Progenitor cell of endocrine pancreas (in vitro differentiated cells): Measurements from ENCODE around the gene FAF1. TPM values are rescaled to one million over a fixed set of nuclear protein-coding genes. Genes with fewer than 3 reads are reported as not detected.
A peak's percentile ranks its signal among the peaks of the same experiment; 100 is the strongest.

ENCODE experiments used
- DNase-seq: peaks from one replicate; pipeline ENCODE4 v3.0.0; 2021; ENCODE audit warnings: low spot score; ENCODE audit not compliant: unreplicated experiment
- H3K27ac Mint-ChIP-seq: 2 replicates; pipeline ENCODE4 v1.8.0; 2021; ENCODE audit warnings: mild to moderate bottlenecking, moderate library complexity, mixed read lengths
- H3K27me3 Mint-ChIP-seq: 2 replicates; pipeline ENCODE4 v1.8.0; 2021; ENCODE audit warnings: mixed read lengths
- H3K36me3 Mint-ChIP-seq: 2 replicates; pipeline ENCODE4 v1.8.0; 2022; ENCODE audit warnings: mixed read lengths; ENCODE audit not compliant: insufficient read depth
- H3K4me1 Mint-ChIP-seq: 2 replicates; pipeline ENCODE4 v1.8.0; 2021; ENCODE audit warnings: low read depth, mixed read lengths
- H3K4me3 Mint-ChIP-seq: 2 replicates; pipeline ENCODE4 v1.8.0; 2021; ENCODE audit warnings: low read depth, mild to moderate bottlenecking, moderate library complexity, mixed read lengths
- H3K9me3 Mint-ChIP-seq: 2 replicates; pipeline ENCODE4 v1.8.0; 2021; ENCODE audit warnings: low read depth, mixed read lengths
- total RNA-seq: library from RNA; stranded (reverse); gene quantifications from 2 replicates; pipeline ENCODE4 v1.2.1, GENCODE V29; 2021
- TF ChIP-seq, protein P1 (sequence below): fragments of 200-600 bp; sonication (generic); IDR thresholded peaks from one replicate; pipeline ENCODE4 v1.5.0; 2021; ENCODE audit warnings: antibody characterized with exemption, mild to moderate bottlenecking; ENCODE audit not compliant: unreplicated experiment

The FAF1 gene
- total RNA-seq, 1 donor from 2014 or later: 49.0 TPM

DNA sequence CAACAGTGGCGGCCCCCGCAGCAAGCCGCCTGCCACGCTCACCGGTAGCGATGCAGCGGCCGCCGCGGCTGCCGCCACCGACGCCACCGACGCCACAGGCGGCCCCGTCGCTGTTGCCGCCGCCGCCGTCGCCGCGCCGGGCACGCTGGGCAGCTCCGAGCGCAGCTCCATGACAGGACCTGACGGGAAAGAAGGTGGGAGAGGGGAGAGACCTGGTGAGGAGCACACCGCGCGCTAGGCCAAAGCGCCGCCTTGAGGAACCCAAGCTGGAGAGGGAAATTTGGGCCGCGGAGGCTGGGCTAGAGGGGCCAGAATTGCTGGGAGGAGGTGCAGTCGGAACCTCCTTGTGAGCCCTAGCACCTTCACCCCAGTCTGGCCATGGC lies 538.7 kb downstream of the FAF1 start:
- Mint-ChIP-seq H3K4me3 (no peak overlapping the region), H3K36me3 (no peaks in the 10 kb centered on the region), H3K4me1 (peaks cover 15% of the 10 kb centered on the region), H3K27me3 (peaks cover 86% of the 10 kb centered on the region), H3K9me3 (no peaks in the 10 kb centered on the region), H3K27ac (no peak overlapping the region)
- TF ChIP-seq, protein P1, sequence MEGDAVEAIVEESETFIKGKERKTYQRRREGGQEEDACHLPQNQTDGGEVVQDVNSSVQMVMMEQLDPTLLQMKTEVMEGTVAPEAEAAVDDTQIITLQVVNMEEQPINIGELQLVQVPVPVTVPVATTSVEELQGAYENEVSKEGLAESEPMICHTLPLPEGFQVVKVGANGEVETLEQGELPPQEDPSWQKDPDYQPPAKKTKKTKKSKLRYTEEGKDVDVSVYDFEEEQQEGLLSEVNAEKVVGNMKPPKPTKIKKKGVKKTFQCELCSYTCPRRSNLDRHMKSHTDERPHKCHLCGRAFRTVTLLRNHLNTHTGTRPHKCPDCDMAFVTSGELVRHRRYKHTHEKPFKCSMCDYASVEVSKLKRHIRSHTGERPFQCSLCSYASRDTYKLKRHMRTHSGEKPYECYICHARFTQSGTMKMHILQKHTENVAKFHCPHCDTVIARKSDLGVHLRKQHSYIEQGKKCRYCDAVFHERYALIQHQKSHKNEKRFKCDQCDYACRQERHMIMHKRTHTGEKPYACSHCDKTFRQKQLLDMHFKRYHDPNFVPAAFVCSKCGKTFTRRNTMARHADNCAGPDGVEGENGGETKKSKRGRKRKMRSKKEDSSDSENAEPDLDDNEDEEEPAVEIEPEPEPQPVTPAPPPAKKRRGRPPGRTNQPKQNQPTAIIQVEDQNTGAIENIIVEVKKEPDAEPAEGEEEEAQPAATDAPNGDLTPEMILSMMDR: no peak
- DNase-seq: no peak

DNA sequence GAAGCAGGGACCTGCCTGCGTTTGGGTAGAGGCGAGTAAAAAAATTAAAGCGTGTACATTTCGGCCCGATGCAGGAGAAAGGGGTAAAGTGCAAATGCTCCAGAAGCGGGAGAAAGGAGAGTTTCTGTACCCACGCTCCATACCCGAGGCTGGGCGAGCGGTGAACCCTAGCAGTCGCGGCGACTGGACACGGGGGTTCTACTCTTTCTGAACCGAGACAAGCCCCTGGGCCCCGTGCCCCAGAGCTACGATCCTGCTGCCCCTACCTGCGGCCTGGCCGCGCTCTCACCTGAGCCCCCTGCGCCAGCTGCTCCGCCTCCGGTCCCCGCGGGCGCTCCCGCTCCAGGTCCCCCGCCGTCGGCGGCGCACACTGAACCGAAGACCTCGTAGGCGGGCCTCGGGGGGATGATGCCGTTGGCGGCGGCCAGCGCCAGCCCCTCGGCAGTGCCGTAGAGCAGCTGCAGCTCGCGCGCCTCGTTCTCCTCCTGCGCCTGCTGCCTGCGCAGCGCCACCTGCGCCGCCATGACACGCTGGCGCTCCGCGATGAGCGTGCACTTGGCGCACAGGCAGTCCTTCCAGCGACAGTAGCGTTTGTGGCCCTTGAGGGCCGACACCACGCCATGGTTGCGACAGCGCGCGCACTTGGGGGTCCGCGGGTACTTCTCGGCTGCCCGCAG lies 539.2 kb downstream of the FAF1 start:
- no peaks in the 10 kb centered on the region for H3K36me3 Mint-ChIP-seq
- TF ChIP-seq, protein P1: no peak
- no peak overlapping the region for H3K27ac Mint-ChIP-seq
- H3K27me3 Mint-ChIP-seq: peaks cover 86% of the 10 kb centered on the region
- peak overlapping the region; percentile 23 for H3K4me3 Mint-ChIP-seq
- H3K4me1 Mint-ChIP-seq: peaks cover 15% of the 10 kb centered on the region
- H3K9me3 Mint-ChIP-seq: no peaks in the 10 kb centered on the region
- peak; percentile 32 for DNase-seq

DNA sequence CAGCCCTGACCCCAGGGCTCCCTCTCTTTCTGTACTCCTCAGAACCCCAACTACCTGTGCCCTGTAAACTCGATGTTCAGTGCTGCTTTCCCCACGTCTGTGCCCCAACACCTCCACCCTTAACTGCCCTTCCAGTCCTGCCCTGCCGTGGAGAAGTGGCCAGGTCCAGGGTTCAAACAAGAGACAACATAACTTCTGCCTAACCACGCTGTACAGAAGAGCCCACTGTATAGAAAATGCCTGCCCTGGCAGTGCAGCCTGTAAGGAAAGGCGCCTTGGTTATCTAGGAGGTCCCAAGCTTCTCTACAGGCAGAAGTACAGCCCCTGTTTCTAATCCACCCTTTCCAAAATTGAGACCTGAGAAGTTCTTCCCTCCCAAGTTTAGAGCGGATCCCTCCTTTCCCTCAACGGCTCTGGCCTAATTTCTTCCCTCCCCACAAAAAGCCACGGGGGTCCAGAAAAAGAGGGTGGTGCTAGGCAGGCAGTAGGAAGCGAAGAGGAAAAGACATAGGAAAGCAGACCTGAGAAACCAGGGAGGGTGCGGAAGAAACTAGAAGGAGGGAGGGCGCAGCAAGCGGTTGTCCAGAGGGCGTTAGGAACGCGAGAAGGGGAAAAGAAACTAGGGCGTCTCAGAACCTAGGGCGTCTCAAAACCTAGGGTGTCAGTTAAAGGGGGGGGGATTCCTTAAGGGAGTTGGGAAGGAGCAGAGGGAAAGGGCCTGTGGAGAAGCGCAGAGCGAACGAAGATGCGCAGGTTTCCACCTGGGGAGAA lies 540.0 kb downstream of the FAF1 start:
- H3K4me3 Mint-ChIP-seq: peak overlapping the region; percentile 23
- H3K4me1 Mint-ChIP-seq: peaks cover 15% of the 10 kb centered on the region

DNA sequence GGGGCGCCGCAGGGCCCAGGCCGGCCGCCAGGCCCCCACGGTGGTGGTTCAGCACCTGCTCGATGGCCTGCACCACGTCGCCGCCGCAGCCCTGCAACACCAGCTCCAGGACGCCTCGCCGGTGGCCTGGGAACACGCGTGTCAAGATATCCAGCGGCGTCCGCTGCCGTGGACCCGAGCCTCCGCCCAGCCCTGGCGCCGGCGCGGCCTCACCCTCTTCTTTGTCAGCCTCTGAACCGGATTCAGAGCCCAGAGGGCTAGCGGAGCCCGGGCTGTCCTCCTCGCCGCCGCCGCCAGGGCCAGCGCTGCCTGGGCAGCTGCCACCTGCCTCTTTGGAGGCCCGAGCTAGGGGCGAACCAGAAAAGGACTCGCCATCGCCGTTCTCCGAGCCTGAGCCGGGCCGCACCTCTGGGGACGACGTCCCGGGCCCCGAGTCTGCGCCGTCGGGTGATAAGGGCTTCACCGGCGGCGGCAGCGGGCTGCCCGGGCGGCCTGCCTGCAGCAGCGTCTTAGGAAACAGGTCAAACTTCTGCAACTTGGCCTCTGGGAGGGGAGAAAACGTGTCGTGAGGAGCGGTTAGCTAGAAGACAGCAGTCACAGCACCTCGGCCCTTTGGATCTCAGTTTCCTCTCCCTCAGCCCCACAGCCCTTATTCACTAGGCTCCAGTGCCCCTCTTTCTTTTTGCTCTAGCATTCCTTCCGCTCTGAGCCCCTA lies 540.7 kb downstream of the FAF1 start:
- TF ChIP-seq, protein P1: peak; percentile 52
- Mint-ChIP-seq H3K9me3 (no peaks in the 10 kb centered on the region), H3K27me3 (peaks cover 86% of the 10 kb centered on the region), H3K27ac (no peak overlapping the region), H3K4me1 (peaks cover 13% of the 10 kb centered on the region), H3K4me3 (no peak overlapping the region), H3K36me3 (no peaks in the 10 kb centered on the region)
- peak; percentile 42 for DNase-seq

More for the DNA sequence above, 540.0 kb downstream of the FAF1 start:
- no peak for DNase-seq
- Mint-ChIP-seq H3K27me3 (peaks cover 86% of the 10 kb centered on the region), H3K36me3 (no peaks in the 10 kb centered on the region), H3K9me3 (no peaks in the 10 kb centered on the region), H3K27ac (no peak overlapping the region)
- TF ChIP-seq, protein P1: no peak

DNA sequence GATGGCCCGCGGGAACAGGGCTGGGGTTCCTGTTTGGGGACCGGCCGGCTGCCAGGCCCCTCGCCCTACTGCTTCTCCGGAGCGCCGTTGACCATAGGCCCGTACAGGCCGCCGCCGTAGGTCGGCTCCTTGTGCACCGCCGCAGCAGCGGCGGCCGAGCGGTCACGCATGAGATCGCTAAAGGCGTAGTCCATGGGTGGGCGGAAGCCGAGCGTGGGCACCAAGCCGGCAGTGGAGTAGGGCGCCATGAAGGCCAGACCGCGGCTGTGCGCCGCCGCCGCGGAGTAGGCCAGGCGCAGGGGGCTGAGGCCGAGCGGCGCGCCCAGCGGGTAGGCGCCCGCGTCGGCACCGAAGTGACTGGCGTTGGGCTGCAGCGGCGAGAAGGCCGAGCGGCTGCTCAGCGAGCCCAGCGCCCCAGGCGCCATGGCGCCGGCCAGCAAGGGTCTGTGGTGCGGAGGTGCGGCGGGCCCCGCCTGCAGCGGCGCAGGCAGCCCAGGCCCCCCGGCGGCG lies 541.4 kb downstream of the FAF1 start:
- no peaks in the 10 kb centered on the region for H3K36me3 Mint-ChIP-seq
- peak; percentile 15 for DNase-seq
- TF ChIP-seq, protein P1: no peak
- H3K9me3 Mint-ChIP-seq: no peaks in the 10 kb centered on the region
- H3K27me3 Mint-ChIP-seq: peaks cover 86% of the 10 kb centered on the region
- no peak overlapping the region for H3K27ac Mint-ChIP-seq
- peak overlapping the region; percentile 61 for H3K4me3 Mint-ChIP-seq
- peaks cover 11% of the 10 kb centered on the region for H3K4me1 Mint-ChIP-seq
